OCI-LY7 (cell line): Measurements from ENCODE around the gene ANKRD42. TPM values are rescaled to one million over a fixed set of nuclear protein-coding genes. Genes with fewer than 3 reads are reported as not detected.
A peak's percentile ranks its signal among the peaks of the same experiment; 100 is the strongest.

Experiments used
- BruUV-seq: library from RNA; stranded (reverse); fragments of 400-500 nt; replicated peaks from 2 replicates; lab custom pipeline; 2021; lab: Mats Ljungman, UMichigan
- CTCF ChIA-PET: fragments of 300-600 bp; sonication (Branson Sonifier 250); formaldehyde crosslinking; loops from one replicate; lab custom pipeline; 2022; ENCODE audit warnings: antibody characterized with exemption; ENCODE audit not compliant: unreplicated experiment; lab: Charles Lee
- POLR2A ChIA-PET: fragments of 300-600 bp; sonication (Branson Sonifier 250); formaldehyde crosslinking; loops from one replicate; lab custom pipeline; 2022; ENCODE audit warnings: antibody characterized with exemption; lab: Charles Lee
- DNase-seq: peaks from one replicate; pipeline ENCODE4 v3.0.0-alpha.2; 2015; ENCODE audit warnings: low spot score
- H2AFZ ChIP-seq: fragments of 200-600 bp; sonication (generic), shearing (Covaris generic); 2 replicates; pipeline ENCODE4 v1.6.1; 2014; ENCODE audit warnings: mild to moderate bottlenecking, antibody characterized with exemption, low read length, moderate library complexity
- H3K27ac ChIP-seq: fragments of 200-600 bp; sonication (generic); 2 replicates; pipeline ENCODE4 v1.5.1; 2014; ENCODE audit warnings: mixed run types, low read depth, mild to moderate bottlenecking, moderate library complexity, low read length, inconsistent platforms; ENCODE audit not compliant: poor library complexity, severe bottlenecking
- H3K36me3 ChIP-seq: fragments of 200-600 bp; sonication (generic); 2 replicates; pipeline ENCODE4 v1.6.1; 2014; ENCODE audit warnings: mild to moderate bottlenecking, antibody characterized with exemption, low read length, moderate library complexity, mixed read lengths; ENCODE audit not compliant: insufficient read depth
- H3K4me1 ChIP-seq: fragments of 200-600 bp; sonication (generic); 2 replicates; pipeline ENCODE4 v1.5.1; 2014; ENCODE audit warnings: mild to moderate bottlenecking, low read length; ENCODE audit not compliant: insufficient read depth, poor library complexity, severe bottlenecking
- H3K4me2 ChIP-seq: fragments of 200-600 bp; sonication (generic); 2 replicates; pipeline ENCODE4 v1.6.1; 2014; ENCODE audit warnings: mild to moderate bottlenecking, low read length
- H3K4me3 ChIP-seq: fragments of 200-600 bp; sonication (generic); 2 replicates; pipeline ENCODE4 v1.5.1; 2014; ENCODE audit warnings: mild to moderate bottlenecking, low read depth, low read length; ENCODE audit not compliant: poor library complexity, severe bottlenecking
- H3K79me2 ChIP-seq: fragments of 200-600 bp; sonication (generic); 2 replicates; pipeline ENCODE4 v1.6.1; 2016; ENCODE audit warnings: low read depth, mild to moderate bottlenecking, low read length, moderate library complexity, mixed read lengths; ENCODE audit not compliant: insufficient read depth
- H3K9me2 ChIP-seq: fragments of 200-600 bp; sonication (generic); 2 replicates; pipeline ENCODE4 v1.6.1; 2016; ENCODE audit warnings: mild to moderate bottlenecking, low read length, mixed read lengths; ENCODE audit not compliant: insufficient read depth
- H3K9me3 ChIP-seq: fragments of 200-600 bp; sonication (generic); 2 replicates; pipeline ENCODE4 v1.6.1; 2014; ENCODE audit warnings: mild to moderate bottlenecking, mixed run types, low read length, mixed read lengths
- H4K20me1 ChIP-seq: fragments of 200-600 bp; sonication (generic); 2 replicates; pipeline ENCODE4 v1.6.1; 2014; ENCODE audit warnings: mild to moderate bottlenecking, antibody characterized with exemption, low read length, moderate library complexity, mixed read lengths; ENCODE audit not compliant: insufficient read depth
- CTCF ChIP-seq: fragments of 200-600 bp; sonication (generic); conservative IDR thresholded peaks from 2 replicates; pipeline ENCODE4 v1.5.1; 2014; ENCODE audit warnings: mild to moderate bottlenecking, antibody characterized with exemption, low read length, moderate library complexity, mixed read lengths
- EZH2phosphoT487 ChIP-seq: fragments of 200-600 bp; sonication (generic); IDR thresholded peaks from 2 replicates; pipeline ENCODE4 v1.6.1; 2018; ENCODE audit warnings: low read depth, borderline replicate concordance, mild to moderate bottlenecking, mixed run types, antibody characterized with exemption, low read length, moderate library complexity, mixed read lengths
- intact Hi-C: fragments of 100-400 bp; cut with micrococcal nuclease; formaldehyde crosslinking; loops from one replicate; pipeline ENCODE4 v1.10.0; 2022; ENCODE audit not compliant: unreplicated experiment
- total RNA-seq, 2 experiments: library from RNA; depleted of rRNA in 1 of 2; stranded (reverse); fragments of >200 nt in 1 of 2; shearing (Covaris generic) in 1 of 2; gene quantifications; 2 replicates each; pipeline ENCODE4 v1.2.3, GENCODE V29; 2014 to 2022

The ANKRD42 gene
- total RNA-seq, 2 experiments from 2014 or later: 2.2 to 3.3 TPM

GRCh38 chr11:83284501-83285150, 91.1 kb downstream of the ANKRD42 start:
- ChIA-PET CTCF (no interaction called here), POLR2A (interaction anchor here (0.6 to 1.7 kb wide), 4 partner anchors 9 to 396 kb away, joined by 3 to 8 read pairs (median 3); no protein-coding TSS in a partner anchor)
- Histone ChIP-seq H2AFZ (peak overlapping the region; percentile 89; the same call in 1 of the 2 replicates), H3K36me3 (peaks cover 21% of the 10 kb centered on the region), H4K20me1 (no peaks in the 10 kb centered on the region; the same call in 1 of the 2 replicates), H3K9me2 (no peaks in the 10 kb centered on the region), H3K4me3 (peak overlapping the region; percentile 76), H3K4me1 (peaks cover 50% of the 10 kb centered on the region), H3K4me2 (peak overlapping the region; percentile 95), H3K27ac (peak overlapping the region; percentile 76), H3K79me2 (peaks cover 25% of the 10 kb centered on the region), H3K9me3 (no peaks in the 10 kb centered on the region)
- BruUV-seq: TSS peak; percentile 64
- intact Hi-C loops: loop anchor here (2.0 to 10.0 kb wide), 4 partner anchors 212 to 730 kb away; partner anchors contain the start of genes DDIAS, PRCP and RAB30
- no peak for DNase-seq
- TF ChIP-seq CTCF (no peak), EZH2phosphoT487 (no peak)

GRCh38 chr11:83285151-83285770, 91.7 kb downstream of the ANKRD42 start:
- H3K4me3 ChIP-seq: peak overlapping the region; percentile 76
- ChIA-PET CTCF (interaction anchor here (1.0 kb wide), 1 partner anchor 9 kb away, joined by 4 read pairs; no protein-coding TSS in a partner anchor), POLR2A (interaction anchor here (1.4 to 1.7 kb wide), 3 partner anchors 10 to 23 kb away, joined by 3 to 8 read pairs (median 5); no protein-coding TSS in a partner anchor)
- TF ChIP-seq CTCF: no peak
- no peak for DNase-seq
- H2AFZ ChIP-seq: peak overlapping the region; percentile 89
- H3K4me1 ChIP-seq: peaks cover 56% of the 10 kb centered on the region
- peak overlapping the region; percentile 76 for H3K27ac ChIP-seq
- peak overlapping the region; percentile 95 for H3K4me2 ChIP-seq
- peaks cover 25% of the 10 kb centered on the region for H3K79me2 ChIP-seq
- peaks cover 14% of the 10 kb centered on the region for H3K36me3 ChIP-seq
- BruUV-seq: no TSS peak
- no peaks in the 10 kb centered on the region for H3K9me2 ChIP-seq
- intact Hi-C loops: loop anchor here (2.0 to 10.0 kb wide), 4 partner anchors 213 to 730 kb away; partner anchors contain the start of genes DDIAS, PRCP and RAB30
- H4K20me1 ChIP-seq: no peaks in the 10 kb centered on the region; the same call in 1 of the 2 replicates
- no peaks in the 10 kb centered on the region for H3K9me3 ChIP-seq
